ENCODE measurements around the gene EGFL7. TPM values are rescaled to one million over a fixed set of nuclear protein-coding genes. Genes with fewer than 3 reads are reported as not detected.
A peak's percentile ranks its signal among the peaks of the same experiment; 100 is the strongest.

EGFL7 gene
- total RNA-seq, 1 donor from 2014 or later, result 16.5 TPM

DNA sequence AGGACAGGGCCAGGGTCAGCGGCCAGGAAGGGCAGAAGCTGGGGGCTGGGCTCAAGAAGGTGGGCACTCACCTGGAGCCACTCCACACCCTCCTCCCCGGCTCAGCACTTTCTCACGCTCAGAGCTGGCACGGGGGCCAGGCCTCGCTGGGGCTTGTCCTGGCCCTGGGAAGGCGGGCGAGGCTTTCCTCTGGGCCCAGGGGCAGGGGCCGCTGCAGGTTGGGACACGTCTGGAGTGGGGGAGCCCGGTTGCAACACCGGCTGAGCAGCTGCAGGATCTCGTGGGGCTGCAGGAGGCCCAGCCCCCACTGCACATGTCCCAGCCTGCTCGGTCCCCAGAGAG lies 38.9 kb upstream of the EGFL7 start:
- H3K27ac ChIP-seq, result no peak overlapping the region
- H3K36me3 ChIP-seq, result no peaks in the 10 kb centered on the region
- H3K79me2 ChIP-seq (ENCODE audit: low read depth), result no peaks in the 10 kb centered on the region
- no peaks in the 10 kb centered on the region for H3F3A ChIP-seq (ENCODE audit: low read depth)
- H3K27me3 ChIP-seq, result no peaks in the 10 kb centered on the region
- Mint-ChIP-seq H3K36me3 (no peaks in the 10 kb centered on the region), H3K9me3 (no peaks in the 10 kb centered on the region), H3K4me1 (peaks cover 20% of the 10 kb centered on the region), H3K27ac (no peak overlapping the region), H3K27me3 (ENCODE audit: insufficient read depth, low read depth) (peaks cover 11% of the 10 kb centered on the region), H3K4me3 (no peak overlapping the region)
- no peak overlapping the region for H2AFZ ChIP-seq (replicated peaks)
- no peak for DNase-seq (ENCODE audit: low spot score)
- H3K9me3 ChIP-seq (ENCODE audit: low read depth), result no peaks in the 10 kb centered on the region
- no peak overlapping the region for H3K9ac ChIP-seq
- no peak overlapping the region for H3K4me3 ChIP-seq
- no peak overlapping the region for H3K4me2 ChIP-seq
- peaks cover 20% of the 10 kb centered on the region for H3K4me1 ChIP-seq
- H4K20me1 ChIP-seq (ENCODE audit: low read depth), result no peaks in the 10 kb centered on the region
- TF ChIP-seq EZH2phosphoT487 (IDR thresholded peaks at IDR 0.05), result no peak
- TF ChIP-seq, protein P1, sequence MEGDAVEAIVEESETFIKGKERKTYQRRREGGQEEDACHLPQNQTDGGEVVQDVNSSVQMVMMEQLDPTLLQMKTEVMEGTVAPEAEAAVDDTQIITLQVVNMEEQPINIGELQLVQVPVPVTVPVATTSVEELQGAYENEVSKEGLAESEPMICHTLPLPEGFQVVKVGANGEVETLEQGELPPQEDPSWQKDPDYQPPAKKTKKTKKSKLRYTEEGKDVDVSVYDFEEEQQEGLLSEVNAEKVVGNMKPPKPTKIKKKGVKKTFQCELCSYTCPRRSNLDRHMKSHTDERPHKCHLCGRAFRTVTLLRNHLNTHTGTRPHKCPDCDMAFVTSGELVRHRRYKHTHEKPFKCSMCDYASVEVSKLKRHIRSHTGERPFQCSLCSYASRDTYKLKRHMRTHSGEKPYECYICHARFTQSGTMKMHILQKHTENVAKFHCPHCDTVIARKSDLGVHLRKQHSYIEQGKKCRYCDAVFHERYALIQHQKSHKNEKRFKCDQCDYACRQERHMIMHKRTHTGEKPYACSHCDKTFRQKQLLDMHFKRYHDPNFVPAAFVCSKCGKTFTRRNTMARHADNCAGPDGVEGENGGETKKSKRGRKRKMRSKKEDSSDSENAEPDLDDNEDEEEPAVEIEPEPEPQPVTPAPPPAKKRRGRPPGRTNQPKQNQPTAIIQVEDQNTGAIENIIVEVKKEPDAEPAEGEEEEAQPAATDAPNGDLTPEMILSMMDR (IDR thresholded peaks at IDR 0.05), result no peak
- no peak for TF ChIP-seq EZH2 (IDR thresholded peaks at IDR 0.05)

DNA sequence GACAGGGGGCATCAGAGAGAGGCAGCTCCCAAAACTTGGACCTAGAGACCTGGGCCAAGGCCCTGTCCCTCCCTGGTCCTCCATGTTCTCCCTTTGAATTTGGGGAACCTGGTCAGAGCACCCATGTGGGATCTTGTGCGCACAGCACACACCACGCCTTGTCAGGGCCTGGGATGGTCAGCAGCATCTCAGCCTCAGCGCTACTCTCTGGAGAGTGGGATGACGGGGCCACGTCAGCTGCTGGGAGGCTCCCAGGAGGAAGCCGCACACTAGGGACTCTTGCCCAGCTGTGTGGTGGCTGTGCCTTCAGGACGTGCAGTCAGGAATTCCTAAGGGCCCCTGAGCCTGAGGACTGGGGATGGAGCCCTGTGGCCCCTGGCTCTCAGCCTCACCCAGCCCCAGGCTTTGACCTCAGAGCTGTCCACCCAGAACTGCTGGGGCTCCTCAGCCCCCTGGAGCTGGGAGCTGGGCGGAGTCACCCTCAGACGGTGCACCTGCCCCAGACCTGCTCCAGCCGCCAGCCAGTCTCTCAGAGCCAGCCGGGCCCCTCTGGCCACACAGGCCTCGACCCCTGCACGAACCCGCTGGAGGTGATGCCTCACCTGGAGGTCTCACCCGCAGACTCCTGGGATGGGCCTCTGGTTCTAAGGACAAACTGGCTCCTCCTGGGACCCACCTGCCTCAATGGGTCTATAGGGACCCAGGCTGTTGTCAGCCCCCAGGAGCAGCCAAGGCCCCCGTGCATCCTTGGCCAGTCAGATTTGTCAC lies 38.3 kb upstream of the EGFL7 start:
- Mint-ChIP-seq H3K27ac (no peak overlapping the region), H3K27me3 (ENCODE audit: insufficient read depth, low read depth) (peaks cover 7% of the 10 kb centered on the region), H3K9me3 (no peaks in the 10 kb centered on the region), H3K4me1 (peaks cover 16% of the 10 kb centered on the region), H3K4me3 (no peak overlapping the region), H3K36me3 (no peaks in the 10 kb centered on the region)
- TF ChIP-seq, protein P1 (IDR thresholded peaks at IDR 0.05), result no peak
- TF ChIP-seq EZH2 (IDR thresholded peaks at IDR 0.05) (no peak), EZH2phosphoT487 (IDR thresholded peaks at IDR 0.05) (no peak)
- Histone ChIP-seq H2AFZ (replicated peaks) (no peak overlapping the region), H3K27ac (no peak overlapping the region), H3K36me3 (no peaks in the 10 kb centered on the region), H4K20me1 (ENCODE audit: low read depth) (no peaks in the 10 kb centered on the region), H3K9me3 (ENCODE audit: low read depth) (no peaks in the 10 kb centered on the region), H3K27me3 (no peaks in the 10 kb centered on the region), H3K4me3 (no peak overlapping the region), H3F3A (ENCODE audit: low read depth) (no peaks in the 10 kb centered on the region), H3K4me2 (no peak overlapping the region), H3K9ac (no peak overlapping the region), H3K79me2 (ENCODE audit: low read depth) (no peaks in the 10 kb centered on the region), H3K4me1 (peaks cover 20% of the 10 kb centered on the region)
- DNase-seq (ENCODE audit: low spot score), result no peak

DNA sequence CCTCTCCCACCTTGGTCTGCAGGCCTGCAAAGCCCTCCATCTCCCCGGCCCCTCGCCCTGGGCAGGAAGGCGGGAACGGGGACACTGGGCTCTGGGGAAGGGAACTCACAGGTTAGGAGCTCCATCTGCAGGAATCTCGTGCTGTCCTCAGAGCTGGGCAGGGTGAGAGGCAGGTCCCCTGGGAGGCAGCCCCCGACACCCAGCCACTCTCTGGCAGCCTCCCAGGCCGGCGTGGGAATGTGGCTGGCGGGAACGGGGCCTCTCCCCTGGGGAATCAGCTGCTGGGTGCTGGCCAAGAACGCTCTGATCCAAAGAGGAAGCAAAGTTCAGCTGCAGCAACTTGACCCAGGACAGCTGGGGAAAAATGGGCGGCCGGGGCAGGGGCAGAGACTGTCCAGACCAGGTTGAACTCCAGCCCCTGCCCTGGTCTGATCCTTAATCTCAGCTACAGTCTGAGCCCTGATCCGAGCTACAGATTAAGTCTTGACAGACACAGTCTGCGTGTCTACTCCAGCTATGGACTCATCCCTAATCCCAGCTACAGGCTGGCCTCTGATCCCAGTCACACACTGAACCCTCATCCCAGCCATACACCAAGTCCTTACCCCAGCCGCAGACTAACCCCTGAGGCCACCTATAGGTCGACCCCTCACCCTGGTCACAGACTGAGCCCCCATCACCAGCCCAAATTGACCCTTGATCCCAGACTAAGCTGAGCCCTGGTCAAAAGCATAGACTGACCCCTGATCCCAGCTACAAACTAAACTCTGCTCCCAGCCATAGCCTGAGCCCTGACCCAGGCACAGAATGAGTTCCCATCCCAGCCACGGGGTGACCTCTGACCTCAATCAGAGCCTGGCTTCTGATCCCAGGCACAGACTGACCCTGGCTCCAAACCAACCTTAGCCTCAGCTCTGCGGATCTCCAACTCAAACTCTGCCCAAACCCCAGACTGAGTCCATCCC lies 37.3 kb upstream of the EGFL7 start:
- Histone ChIP-seq H3K36me3 (no peaks in the 10 kb centered on the region), H2AFZ (replicated peaks) (no peak overlapping the region), H3K4me1 (peaks cover 22% of the 10 kb centered on the region), H4K20me1 (ENCODE audit: low read depth) (no peaks in the 10 kb centered on the region), H3K4me2 (no peak overlapping the region), H3K9ac (no peak overlapping the region), H3K79me2 (ENCODE audit: low read depth) (no peaks in the 10 kb centered on the region), H3K27ac (no peak overlapping the region), H3F3A (ENCODE audit: low read depth) (peaks cover 4% of the 10 kb centered on the region), H3K9me3 (ENCODE audit: low read depth) (no peaks in the 10 kb centered on the region), H3K4me3 (no peak overlapping the region), H3K27me3 (no peaks in the 10 kb centered on the region)
- Mint-ChIP-seq H3K4me1 (peaks cover 18% of the 10 kb centered on the region), H3K27ac (peak overlapping the region; percentile 75), H3K9me3 (no peaks in the 10 kb centered on the region), H3K36me3 (no peaks in the 10 kb centered on the region), H3K27me3 (ENCODE audit: insufficient read depth, low read depth) (peaks cover 7% of the 10 kb centered on the region), H3K4me3 (peak overlapping the region; percentile 44)
- DNase-seq (ENCODE audit: low spot score), result peak; percentile 75
- TF ChIP-seq, protein P1 (IDR thresholded peaks at IDR 0.05), result peak; percentile 60
- TF ChIP-seq EZH2phosphoT487 (IDR thresholded peaks at IDR 0.05), result no peak
